Ishikawa (cell line): ENCODE results near the gene RNF180.

Experiments used
- EGR1 ChIP-seq: IDR thresholded peaks from 2 replicates; pipeline ENCODE4 v1.6.1; 2012
- RAD21 ChIP-seq: IDR thresholded peaks from 2 replicates; pipeline ENCODE4 v1.6.1; 2012; ENCODE audit warnings: low read depth
- TEAD4 ChIP-seq: IDR thresholded peaks from 2 replicates; pipeline ENCODE4 v1.6.1; 2012

DNA sequence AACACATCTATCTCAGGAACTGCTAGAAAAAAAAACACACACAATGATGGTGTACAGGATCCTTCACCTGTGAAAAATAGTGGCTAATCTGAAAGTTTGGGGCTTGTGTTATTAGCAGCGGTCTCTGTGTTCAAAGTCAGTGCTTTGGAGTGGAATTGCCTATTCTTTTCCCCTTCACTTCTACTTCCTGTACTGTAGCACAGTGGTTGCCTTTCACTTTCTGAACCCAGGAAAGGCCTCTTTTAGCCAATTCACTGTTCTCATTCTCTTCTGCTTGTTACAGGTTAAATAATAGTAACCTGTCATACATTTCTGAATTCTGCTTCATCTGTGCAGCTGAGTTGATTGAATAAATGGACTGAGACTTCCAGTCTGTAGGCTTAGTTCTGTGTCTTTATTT lies 178.9 kb downstream of the RNF180 start:
- TF ChIP-seq EGR1 = no peak
- TF ChIP-seq RAD21 = no peak
- TF ChIP-seq TEAD4 = no peak
